Measurements from ENCODE around the gene P3H3.
A peak's percentile ranks its signal among the peaks of the same experiment; 100 is the strongest.
"Not testable (repeated sequence)": the region's sequence is repeated elsewhere in the genome, so short reads cannot be mapped to it uniquely, and the experiment has no call there.

P3H3 gene

GRCh38 chr12:6845395-6845794 is 17.2 kb downstream of the P3H3 start:
- DNase-seq: no peak

GRCh38 chr12:6846316-6846869 is 18.2 kb downstream of the P3H3 start:
- no peak for DNase-seq

GRCh38 chr12:6847676-6848075 is 19.5 kb downstream of the P3H3 start:
- DNase-seq: no peak

GRCh38 chr12:6849427-6849826 is 21.2 kb downstream of the P3H3 start:
- no peak for DNase-seq

- DNase-seq: no peak
Measured at GRCh38 chr12:6849976-6850560, 21.9 kb downstream of the P3H3 start.

GRCh38 chr12:6850796-6851152 is 22.6 kb downstream of the P3H3 start:
- DNase-seq: no peak

- DNase-seq: peak; percentile 99
Measured at GRCh38 chr12:6851153-6851920, 23.1 kb downstream of the P3H3 start, which contains the start of gene CDCA3. Gene CDCA3 (minus strand): TSS chr12:6851286. CDS start chr12:6850952, 334 bp downstream.

GRCh38 chr12:6851921-6852650 is 23.9 kb downstream of the P3H3 start, which contains the start of gene USP5:
Gene USP5 (plus strand): TSS chr12:6852150. CDS start chr12:6852180, 30 bp downstream.
- DNase-seq: peak; percentile 100

- DNase-seq: peak; percentile 76
Measured at GRCh38 chr12:6852651-6853354, 24.6 kb downstream of the P3H3 start.

GRCh38 chr12:6853626-6854025 is 25.4 kb downstream of the P3H3 start:
- DNase-seq: no peak

- DNase-seq: no peak
Measured at GRCh38 chr12:6854036-6854435, 25.8 kb downstream of the P3H3 start.

- no peak for DNase-seq
Measured at GRCh38 chr12:6855322-6855721, 27.1 kb downstream of the P3H3 start.

- DNase-seq: no peak
Measured at GRCh38 chr12:6858799-6859198, 30.6 kb downstream of the P3H3 start.

GRCh38 chr12:6860116-6860515 is 31.9 kb downstream of the P3H3 start:
- DNase-seq: no peak

- DNase-seq: no peak
Measured at GRCh38 chr12:6860942-6861341, 32.7 kb downstream of the P3H3 start.

GRCh38 chr12:6861391-6861790 is 33.2 kb downstream of the P3H3 start:
- DNase-seq: no peak

GRCh38 chr12:6863033-6863432 is 34.8 kb downstream of the P3H3 start:
- DNase-seq: no peak

- DNase-seq: peak; percentile 40
Measured at GRCh38 chr12:6863586-6864321, 35.5 kb downstream of the P3H3 start.

- DNase-seq: not testable (repeated sequence)
Measured at GRCh38 chr12:6865307-6865706, 37.1 kb downstream of the P3H3 start.

- DNase-seq: no peak
Measured at GRCh38 chr12:6866163-6866919, 38.1 kb downstream of the P3H3 start.

GRCh38 chr12:6866920-6867412 is 38.8 kb downstream of the P3H3 start:
- DNase-seq: no peak
